NCI-H510A treated with DMSO at 0.1 percent for 48 hours (cell line): ENCODE measurements around the gene CD37.
"Not testable (repeated sequence)": the region's sequence is repeated elsewhere in the genome, so short reads cannot be mapped to it uniquely, and the experiment has no call there.

ENCODE experiments used
- DNase-seq: peaks from one replicate; lab custom pipeline; 2025; lab: John Stamatoyannopoulos, UW

CD37 gene

DNA sequence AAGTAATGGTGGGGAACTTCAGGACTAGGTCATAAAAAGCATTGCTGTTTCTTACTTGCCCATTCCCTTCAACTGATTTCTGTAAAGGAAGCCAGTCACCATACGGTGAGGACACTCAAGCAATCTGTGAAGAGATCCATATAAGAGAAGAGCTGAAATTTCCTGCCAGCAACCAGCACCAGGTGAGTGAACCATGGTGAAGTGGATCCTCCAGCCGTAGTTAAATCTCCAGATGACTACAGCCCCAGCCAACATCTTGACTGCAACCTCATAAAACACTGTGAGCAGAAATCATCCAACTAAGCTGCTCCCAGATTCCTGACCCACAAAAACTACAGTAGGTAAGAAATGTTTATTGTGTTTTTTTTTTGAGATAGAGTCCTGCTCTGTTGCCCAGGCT lies 6.5 kb upstream of the CD37 start:
- DNase-seq, result no peak

DNA sequence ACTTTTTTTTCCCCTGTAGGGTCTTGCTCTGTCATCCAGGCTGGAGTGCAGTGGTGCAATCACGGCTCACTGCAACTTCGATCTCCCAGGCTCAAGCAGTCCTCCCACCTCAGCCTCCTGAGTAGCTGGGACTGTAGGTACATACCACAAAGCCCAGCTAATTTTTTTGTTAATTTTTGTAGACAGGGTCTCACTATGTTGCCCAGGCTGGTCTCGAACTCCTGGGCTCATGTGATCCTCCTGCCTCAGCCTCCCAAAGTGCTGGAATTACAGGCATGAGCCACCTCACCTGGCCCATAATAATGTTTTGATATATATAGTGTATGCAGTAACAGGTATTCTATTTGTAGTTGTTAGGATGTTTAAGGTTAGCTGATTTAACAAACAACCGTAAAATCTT lies 4.0 kb upstream of the CD37 start:
- not testable (repeated sequence) for DNase-seq

DNA sequence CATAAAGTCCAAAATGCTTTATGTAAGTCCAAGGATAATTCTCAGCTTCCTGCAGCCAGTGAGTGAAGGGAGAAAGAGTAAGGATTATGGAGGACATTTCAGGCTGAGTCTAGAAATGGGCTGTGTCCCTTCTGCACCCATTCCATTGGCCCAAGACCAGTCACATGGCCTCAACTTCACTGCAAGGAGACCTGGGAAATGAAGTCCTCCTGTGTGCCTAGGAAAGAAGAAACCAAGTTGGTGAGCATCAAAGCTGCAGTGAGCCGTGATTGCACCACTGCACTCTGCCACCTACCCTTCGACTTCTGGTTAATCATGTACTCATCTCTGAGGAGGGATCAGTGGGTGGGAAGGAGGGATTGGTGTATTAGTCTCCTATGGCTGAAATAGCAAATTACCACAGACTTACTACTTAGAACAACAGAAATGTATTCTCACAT lies 3.6 kb upstream of the CD37 start:
- no peak for DNase-seq

DNA sequence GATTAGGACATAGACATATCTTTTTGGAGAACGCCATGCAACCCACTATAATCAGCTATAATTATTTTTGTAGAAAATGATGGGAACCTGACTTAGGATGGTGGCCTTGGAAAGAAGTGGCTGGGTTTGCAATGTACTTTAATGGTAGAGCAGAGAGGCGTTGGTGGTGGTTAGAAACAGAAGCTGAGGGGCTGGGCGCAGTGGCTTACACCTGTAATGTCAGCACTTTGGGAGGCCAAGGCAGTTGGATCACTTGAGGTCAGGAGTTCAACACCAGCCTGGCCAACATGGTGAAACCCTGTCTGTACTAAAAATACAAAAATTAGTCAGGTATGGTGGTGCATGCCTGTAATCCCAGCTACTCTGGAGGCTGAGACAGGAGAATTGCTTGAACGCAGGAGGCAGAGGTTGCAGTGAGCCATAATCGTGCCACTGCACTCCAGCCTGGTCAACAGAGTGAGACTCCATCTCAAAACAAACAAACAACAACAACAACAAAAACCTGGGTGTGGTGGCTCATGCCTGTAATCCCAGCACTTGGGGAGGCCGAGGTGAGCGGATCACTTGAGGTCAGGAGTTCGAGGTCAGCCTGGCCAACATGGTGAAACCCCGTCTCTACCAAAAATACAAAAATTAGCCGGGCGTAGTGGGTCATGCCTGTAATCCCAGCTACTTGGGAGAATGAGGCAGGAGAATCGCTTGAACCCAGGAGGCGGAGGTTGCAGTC lies 2.4 kb upstream of the CD37 start:
- not testable (repeated sequence) for DNase-seq

DNA sequence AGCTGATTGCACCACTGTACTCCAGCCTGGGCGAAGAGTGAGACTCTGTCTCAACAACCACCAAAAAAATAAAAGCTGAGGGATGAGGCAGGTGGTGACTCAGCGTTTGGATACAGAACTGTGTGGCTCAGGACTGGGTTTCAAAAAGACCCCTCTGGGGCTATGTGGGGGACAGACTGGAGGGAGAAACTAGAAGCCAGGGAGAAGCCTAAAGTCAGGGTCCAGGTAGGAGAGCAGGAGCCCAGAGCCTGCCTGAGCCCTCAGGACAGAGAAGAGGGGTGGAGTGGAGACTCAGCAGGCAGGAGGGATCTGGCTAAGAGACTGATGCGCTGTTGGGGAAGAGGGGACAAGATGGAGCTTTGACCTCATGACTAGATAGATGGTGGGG lies 1.8 kb upstream of the CD37 start:
- DNase-seq, result no peak

DNA sequence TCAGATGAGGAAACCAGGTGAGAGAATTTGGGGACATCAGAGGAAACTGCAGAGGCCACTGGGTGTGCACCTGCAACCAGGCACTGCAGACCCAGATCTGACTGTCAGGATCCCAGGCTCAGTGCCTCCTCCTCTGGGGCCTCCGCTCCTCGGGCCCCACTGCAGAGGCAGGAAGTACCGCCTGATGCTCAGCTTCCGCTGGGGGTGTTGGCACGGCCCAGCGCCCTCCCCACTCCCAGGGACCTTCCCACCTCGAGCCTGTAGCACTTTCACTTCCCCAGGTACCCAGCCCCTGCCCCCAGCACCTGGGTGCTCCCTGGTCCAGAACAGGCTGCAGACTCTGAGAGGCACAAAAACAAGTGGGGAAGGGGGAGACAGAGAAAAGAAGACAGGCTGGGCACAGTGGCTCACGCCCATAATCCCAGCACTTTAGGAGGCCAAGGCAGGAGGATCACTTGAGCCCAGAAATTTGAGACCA lies 1.4 kb upstream of the CD37 start:
- no peak for DNase-seq

DNA sequence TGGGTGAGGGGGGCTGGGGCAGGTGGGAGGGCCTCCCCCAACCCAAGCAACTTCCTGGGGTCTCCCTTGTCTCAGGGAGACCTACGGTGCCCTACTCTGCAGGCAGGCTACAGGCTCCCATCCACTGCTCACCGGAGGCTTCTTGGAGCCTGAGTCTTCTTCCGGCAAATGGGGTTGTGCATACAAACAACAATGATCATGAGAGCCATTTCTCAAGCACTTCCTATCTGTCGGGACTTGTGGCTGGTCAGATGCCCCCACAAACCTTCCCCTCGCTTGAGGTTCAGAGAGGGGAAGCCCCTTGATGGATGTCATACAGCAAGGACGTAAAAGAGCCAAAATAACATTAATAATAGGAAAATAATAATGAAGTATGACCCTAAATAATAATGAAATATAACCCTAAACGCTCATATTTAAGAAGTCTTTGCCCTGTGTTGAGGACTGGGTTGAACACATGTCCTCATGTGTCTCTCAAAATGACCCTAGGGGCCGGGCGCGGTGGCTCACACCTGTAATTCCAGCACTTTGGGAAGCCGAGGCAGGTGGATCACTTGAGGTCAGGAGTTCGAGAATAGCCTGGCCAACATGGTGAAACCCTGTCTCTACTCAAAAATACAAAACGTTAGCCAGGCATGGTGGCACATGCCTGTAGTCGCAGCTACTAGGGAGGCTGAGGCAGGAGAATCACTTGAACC lies 727 bp downstream of the CD37 start:
- DNase-seq, result no peak

DNA sequence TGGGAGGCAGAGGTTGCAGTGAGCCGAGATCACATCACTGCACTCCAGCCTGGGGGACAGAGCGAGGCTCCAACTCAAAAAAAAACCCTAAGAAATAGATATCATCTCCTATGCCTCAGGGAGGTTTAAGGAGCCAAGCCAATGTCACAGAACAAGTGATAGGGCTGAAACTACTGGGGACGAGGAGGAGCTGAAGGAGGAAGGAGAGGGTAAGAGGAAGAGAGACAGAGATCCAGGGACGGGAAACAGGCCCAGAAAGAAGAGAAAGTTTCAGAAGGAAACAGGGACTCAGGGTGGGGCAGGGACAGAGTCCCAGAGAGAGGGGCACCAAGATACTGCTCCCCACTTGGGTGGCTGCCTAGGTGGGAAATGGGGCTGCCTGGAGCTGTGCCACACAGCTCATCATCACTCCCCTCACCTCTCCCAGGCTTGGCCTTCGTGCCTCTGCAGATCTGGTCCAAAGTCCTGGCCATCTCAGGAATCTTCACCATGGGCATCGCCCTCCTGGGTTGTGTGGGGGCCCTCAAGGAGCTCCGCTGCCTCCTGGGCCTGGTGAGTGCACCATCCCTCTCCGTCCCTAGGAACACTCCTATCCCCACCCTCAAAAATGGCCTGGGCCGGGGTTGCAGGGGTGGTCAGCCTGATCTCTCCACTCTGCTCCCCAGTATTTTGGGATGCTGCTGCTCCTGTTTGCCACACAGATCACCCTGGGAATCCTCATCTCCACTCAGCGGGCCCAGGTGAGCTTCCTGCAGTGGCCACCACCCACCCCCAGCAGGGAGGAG lies 1.5 kb downstream of the CD37 start:
- no peak for DNase-seq

DNA sequence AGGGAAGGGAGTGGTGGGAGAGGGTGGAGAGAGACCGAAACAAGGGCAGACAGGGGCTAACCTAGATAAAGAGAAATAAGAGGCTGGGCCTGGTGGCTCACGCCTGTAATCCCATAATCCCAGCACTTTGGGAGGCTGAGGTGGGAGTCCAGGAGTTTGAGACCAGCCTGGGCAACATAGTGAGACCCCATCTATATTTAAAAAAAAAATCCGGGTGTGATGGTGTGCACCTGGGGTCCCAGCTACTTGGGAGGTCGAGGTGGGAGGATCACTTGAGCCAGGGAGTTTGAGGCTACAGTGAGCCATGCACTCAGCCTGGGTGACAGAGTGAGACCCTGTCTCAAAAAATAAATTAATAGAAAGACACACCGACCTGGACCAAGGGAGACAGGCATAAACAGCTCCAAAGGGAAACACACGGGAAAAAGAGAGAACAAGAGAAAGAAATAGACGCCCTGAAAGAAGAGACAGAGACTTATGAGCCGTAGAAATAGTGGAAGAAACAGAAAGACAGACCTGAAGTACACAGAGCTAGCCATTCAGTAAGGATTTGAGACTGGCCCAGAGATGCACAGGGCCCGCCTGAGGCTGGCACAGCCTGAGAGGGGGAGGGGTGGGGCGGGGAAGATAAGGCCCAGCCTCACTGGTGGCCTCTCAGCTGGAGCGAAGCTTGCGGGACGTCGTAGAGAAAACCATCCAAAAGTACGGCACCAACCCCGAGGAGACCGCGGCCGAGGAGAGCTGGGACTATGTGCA lies 2.2 kb downstream of the CD37 start:
- DNase-seq, result no peak

DNA sequence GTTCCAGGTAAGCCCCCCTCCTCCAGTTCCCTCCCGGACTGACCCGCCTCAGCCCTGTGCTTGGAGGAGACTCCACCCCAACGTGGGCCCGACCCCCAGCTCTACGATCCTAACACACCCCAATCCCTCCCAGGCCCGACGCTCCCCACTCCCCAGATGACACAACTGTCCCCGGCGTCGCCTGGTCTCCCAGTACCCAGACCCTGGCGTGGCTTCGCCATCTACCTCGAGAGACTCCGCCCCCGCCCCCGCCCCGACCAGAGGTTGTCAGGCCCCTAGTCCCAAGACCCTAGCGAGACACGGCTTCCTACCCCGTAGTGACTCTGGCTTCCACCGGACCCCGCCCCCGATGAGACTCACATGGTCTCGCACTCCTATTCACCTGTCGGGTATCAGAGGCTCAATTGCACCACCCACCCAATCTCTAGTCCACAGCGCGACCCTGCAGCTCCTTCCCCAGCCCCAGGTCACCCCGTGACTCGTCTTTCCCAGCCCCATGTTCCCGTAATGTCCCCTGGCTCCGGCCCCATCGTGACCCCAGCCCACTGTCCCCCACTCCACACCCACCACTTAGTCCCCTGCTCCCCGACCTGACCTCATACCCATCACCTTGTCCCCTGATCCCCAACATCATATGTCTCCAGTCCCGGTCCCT lies 2.9 kb downstream of the CD37 start:
- DNase-seq, result no peak

DNA sequence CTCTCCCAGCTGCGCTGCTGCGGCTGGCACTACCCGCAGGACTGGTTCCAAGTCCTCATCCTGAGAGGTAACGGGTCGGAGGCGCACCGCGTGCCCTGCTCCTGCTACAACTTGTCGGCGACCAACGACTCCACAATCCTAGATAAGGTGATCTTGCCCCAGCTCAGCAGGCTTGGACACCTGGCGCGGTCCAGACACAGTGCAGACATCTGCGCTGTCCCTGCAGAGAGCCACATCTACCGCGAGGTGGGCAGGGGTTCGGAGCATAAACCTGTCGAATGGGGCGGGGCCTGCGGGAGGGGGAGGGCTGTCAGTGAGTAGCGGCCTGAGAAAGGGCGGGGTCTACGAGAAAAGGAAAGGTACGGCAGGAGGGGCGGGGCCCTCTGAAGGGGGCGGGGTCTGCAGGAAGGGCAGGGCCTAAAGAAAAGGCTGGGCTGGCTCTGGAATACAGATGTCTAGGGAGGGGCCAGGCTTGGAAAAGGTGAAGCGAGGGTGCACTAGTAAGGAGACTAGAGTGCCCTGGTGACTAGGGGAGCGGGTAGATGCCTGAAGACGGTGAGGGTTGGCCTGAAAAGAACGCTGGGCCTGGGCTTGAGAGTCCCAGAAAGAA lies 3.6 kb downstream of the CD37 start:
- DNase-seq, result no peak

DNA sequence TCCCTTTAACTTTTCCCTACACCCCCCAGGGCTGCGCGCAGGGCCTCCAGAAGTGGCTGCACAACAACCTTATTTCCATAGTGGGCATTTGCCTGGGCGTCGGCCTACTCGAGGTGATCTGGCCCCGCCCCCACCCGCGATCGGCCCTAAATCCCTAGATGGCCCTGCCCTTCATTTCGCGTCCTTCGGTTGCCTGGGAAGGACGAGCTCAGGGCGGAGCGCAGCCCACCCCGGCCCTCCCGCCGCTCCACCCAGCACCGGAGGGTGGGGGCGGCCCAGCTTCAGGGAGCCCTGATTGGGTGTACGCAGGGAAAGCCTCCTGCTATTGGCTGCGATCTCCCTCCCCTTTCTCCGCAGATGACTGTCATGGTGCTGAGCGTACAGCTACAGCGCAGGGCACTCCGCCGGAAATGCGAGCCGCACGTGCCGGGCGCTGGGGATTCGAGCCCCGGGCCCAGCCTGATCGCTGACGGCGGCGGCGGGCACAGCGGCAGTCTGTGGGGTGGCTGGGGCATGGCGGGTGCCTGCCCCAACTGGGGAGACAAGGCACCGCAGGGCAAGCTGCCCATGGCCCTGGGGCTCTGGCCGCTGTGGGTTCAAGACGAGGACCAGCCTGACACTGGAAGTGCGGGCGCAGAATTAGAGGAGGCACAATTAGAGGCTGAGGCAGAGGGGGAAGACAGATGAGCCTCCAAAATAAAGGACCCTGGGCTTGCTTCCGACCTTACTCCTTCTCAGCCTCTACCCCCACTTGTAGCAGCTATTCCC lies 4.3 kb downstream of the CD37 start:
- DNase-seq, result no peak

DNA sequence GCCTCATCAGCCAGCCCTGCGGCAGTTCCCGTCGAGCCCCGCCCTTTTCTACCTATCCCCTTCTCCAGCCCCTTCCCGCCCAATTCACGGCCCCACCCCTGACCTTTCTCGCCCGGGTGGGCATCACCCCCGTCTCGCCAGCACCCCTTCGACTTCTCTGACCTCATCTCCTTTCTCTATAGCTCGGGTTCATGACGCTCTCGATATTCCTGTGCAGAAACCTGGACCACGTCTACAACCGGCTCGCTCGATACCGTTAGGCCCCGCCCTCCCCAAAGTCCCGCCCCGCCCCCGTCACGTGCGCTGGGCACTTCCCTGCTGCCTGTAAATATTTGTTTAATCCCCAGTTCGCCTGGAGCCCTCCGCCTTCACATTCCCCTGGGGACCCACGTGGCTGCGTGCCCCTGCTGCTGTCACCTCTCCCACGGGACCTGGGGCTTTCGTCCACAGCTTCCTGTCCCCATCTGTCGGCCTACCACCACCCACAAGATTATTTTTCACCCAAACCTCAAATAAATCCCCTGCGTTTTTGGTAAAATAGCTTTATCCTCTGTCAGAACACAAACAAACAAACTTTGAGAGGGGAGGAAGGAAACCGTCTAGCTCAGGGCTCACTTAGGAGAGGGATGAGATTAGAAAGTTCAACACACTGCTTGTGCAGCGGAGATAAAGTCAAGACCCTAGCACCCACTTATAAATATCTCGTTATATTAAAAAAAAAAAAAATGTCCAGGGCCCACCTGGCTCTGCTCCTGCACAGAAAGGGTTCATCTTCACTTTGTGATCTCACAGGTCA lies 5.1 kb downstream of the CD37 start:
- DNase-seq, result no peak

DNA sequence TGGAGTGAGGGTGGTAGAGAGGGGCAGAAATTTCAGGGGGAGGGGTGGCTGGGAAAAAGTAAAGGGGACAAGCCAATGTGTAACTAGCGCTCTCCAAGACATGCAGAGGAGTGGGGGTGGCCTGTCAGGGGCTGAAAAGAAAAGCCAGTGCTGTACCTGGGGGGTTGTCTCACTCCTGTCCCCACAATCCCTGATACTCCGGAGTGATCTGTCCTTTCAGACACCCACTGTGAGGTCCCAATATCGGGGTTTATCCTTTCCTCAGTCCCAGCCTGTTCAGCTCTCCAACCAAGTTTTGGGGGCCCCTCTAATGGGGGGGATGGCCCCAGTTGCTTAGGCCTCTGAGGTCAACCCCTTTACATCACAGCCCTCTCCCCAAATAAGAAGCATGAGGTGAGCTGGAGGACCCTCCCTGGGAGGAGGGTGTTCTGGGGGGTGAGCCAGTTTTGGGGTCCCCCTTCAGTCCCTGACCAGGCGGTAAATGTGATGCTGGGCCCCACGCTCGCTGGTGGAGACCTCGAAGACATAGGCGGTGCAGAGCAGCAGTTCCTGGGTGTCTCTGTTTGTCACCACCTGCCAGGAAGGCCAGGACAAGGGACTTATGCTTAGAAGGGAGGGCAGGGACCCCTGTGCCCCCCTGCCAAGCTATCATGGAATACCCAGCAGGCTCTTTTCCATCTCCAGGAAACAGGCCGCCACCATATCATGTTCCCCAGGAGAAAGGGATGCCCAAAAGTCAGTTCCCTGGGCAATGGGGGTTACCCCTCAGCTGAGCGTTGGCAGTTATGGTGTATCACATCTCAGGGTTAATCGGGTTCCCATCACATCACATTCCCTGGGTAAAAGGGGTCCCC lies 5.9 kb downstream of the CD37 start:
- DNase-seq, result no peak

DNA sequence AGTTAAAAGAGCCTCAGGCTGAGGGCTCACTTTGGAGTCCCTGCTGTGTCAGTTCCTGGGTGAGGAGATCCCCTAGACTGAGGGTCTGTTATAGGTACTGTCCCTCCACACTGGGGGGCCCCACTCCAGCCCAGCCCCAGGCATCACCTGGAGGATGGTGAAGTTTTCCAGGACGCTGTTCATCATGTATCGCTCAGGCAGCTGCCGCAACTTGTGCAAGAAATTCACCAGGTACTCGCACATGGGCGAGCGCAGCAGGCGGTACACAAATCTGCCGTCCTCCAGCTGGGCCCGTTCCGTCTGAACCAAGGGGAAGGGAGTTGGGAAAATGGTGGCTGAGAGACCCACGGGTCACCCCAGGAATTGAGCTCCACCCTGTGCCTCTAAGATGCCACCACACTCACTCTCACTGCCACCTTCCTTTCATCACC lies 7.1 kb downstream of the CD37 start:
- no peak for DNase-seq

DNA sequence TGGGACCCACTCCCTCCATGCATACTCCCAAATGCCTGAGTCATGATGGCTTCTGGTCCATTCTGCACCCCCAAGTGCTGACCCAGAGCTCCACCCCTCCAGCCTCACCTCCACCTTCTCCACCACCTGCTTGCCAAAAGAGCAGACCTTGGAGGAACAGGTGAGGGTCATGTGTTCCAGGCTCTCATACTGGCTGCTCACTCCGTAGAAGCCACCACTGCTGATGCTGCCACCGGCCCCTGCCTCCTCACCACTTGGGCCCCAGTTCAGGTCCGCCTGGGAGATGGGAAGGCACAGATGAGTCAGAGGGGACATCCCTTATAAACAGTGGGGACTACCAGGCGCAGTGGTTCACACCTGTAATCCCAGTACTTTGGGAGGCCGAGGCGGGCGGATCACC lies 7.9 kb downstream of the CD37 start:
- DNase-seq, result no peak

DNA sequence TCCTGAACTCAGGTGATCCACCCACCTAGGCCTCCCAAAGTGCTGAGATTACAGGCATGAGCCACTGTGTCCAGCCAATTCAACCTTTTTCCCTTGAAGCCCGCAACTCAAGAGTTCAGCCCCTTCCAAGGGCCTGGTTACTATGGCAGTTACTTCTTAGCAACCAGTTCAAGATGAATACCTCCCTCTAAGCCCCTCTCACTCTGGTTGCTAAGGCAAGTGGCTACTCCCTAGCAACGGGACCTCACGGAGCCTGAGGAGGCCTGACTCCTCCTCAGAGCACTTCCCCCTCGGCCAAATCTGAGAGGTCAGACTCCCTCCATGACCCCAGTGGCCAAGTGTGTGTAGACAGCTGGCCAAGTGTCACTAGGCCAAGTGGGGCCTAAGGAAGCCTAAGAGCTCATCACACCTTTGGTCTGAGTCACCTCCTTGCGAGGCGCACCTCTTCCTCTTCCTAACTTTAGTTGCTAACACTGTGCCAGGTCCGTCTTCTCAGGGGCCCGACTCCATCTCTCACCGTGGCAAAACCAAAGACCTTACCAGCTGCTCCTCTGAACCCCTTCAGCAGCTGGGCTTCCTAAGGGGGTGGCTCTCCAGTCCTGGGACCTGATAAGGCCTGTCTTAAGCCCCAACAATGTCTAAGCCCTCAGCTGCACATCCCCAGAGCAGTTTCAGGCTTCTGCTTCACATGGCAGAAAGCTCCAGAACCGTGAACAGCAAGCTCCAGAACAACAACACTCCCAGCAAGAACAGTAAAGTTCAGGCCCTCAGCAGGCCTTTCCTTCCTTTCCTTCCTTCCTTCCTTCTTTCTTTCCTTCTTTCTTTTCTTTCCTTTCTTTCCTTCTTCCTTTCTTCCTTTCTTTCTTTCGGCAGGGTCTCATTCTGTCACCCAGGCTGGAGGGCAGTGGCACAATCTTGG lies 9.6 kb downstream of the CD37 start:
- DNase-seq, result no peak
